Naive thymus-derived CD4-positive, alpha-beta T cell (primary cell): Measurements from ENCODE around the gene PLIN5. TPM values are rescaled to one million over a fixed set of nuclear protein-coding genes. Genes with fewer than 3 reads are reported as not detected.

Experiments
- ATAC-seq: fragments of 150-1000 bp; cut with Tn5 transposase; 2 replicates; pipeline ENCODE4 v1.10.0; 2021; ENCODE audit warnings: mild to moderate bottlenecking, moderate library complexity
- CTCF ChIA-PET: fragments of 350-600 bp; sonication (Branson Sonifier 250); formaldehyde crosslinking; loops from one replicate; lab custom pipeline; 2021; ENCODE audit warnings: antibody characterized with exemption; lab: Charles Lee
- POLR2A ChIA-PET: fragments of 350-600 bp; sonication (Branson Sonifier 250); formaldehyde crosslinking; loops from one replicate; lab custom pipeline; 2021; ENCODE audit warnings: antibody characterized with exemption, inconsistent platforms; lab: Charles Lee
- DNase-seq, 9 donors: peaks; one replicate each; pipeline versions ENCODE4 v3.0.0 to v3.0.0-alpha.2; 2020 to 2022; ENCODE audit warnings: mixed read lengths in 1 of 9
- H3K27ac ChIP-seq: one replicate; pipeline ENCODE4 v1.7.0; 2013; ENCODE audit warnings: mild to moderate bottlenecking, low read depth, low read length, moderate library complexity
- H3K27me3 ChIP-seq, 2 donors: one replicate each; pipeline ENCODE4 v1.7.0; 2013; ENCODE audit warnings: low read length in 2 of 2, mild to moderate bottlenecking in 2 of 2, moderate library complexity in 2 of 2; ENCODE audit not compliant: control insufficient read depth in 2 of 2, insufficient read depth in 2 of 2
- H3K36me3 ChIP-seq, 3 experiments: 1 replicate in 2 of 3; 2 replicates in 1 of 3; pipeline ENCODE4 v1.7.0; 2013; ENCODE audit warnings: low read length in 3 of 3, mild to moderate bottlenecking in 3 of 3, moderate library complexity in 1 of 3; ENCODE audit not compliant: insufficient read depth in 3 of 3, control insufficient read depth in 2 of 3
- H3K4me1 ChIP-seq, 2 donors: one replicate each; pipeline ENCODE4 v1.7.0; 2013; ENCODE audit warnings: low read length in 2 of 2, mild to moderate bottlenecking in 2 of 2, moderate library complexity in 1 of 2; ENCODE audit not compliant: control insufficient read depth in 2 of 2, insufficient read depth in 2 of 2
- H3K4me3 ChIP-seq: 2 replicates; pipeline ENCODE4 v1.7.0; 2013; ENCODE audit warnings: mild to moderate bottlenecking, low read length
- H3K9me3 ChIP-seq, 3 experiments: 1 replicate in 2 of 3; 2 replicates in 1 of 3; pipeline ENCODE4 v1.7.0; 2013; ENCODE audit warnings: low read length in 3 of 3; ENCODE audit not compliant: control insufficient read depth in 2 of 3
- H3K27ac Mint-ChIP-seq, 9 donors: one replicate each; pipeline ENCODE4 v1.8.0; 2020 to 2022; ENCODE audit warnings: mixed read lengths in 9 of 9, mild to moderate bottlenecking in 8 of 9, moderate library complexity in 5 of 9, inconsistent platforms in 2 of 9
- H3K27me3 Mint-ChIP-seq, 5 donors: one replicate each; pipeline ENCODE4 v1.8.0; 2021 to 2022; ENCODE audit warnings: mixed read lengths in 5 of 5, mild to moderate bottlenecking in 1 of 5
- H3K36me3 Mint-ChIP-seq, 5 donors: one replicate each; pipeline ENCODE4 v1.8.0; 2020 to 2022; ENCODE audit warnings: mixed read lengths in 5 of 5, mild to moderate bottlenecking in 3 of 5, inconsistent platforms in 1 of 5
- H3K4me1 Mint-ChIP-seq, 7 donors: one replicate each; pipeline ENCODE4 v1.8.0; 2020 to 2022; ENCODE audit warnings: mixed read lengths in 7 of 7, mild to moderate bottlenecking in 3 of 7, inconsistent platforms in 1 of 7
- H3K4me3 Mint-ChIP-seq, 10 donors: one replicate each; pipeline ENCODE4 v1.8.0; 2020 to 2022; ENCODE audit warnings: mild to moderate bottlenecking in 10 of 10, mixed read lengths in 10 of 10, moderate library complexity in 6 of 10, inconsistent platforms in 2 of 10
- H3K9me3 Mint-ChIP-seq, 11 donors: one replicate each; pipeline ENCODE4 v1.8.0; 2020 to 2022; ENCODE audit warnings: mixed read lengths in 11 of 11, mild to moderate bottlenecking in 4 of 11, inconsistent platforms in 1 of 11, moderate library complexity in 1 of 11
- intact Hi-C, 2 donors: fragments of 100-400 bp; cut with micrococcal nuclease; formaldehyde crosslinking; loops; one replicate each; pipeline ENCODE4 v1.15.1; 2023
- polyA plus RNA-seq, 2 donors: library from polyadenylated mRNA; unstranded; fragments of 300-500 nt; fragmentation: Illumina TruSeq; gene quantifications; one replicate each; pipeline ENCODE4 v1.2.3, GENCODE V29; 2021
- total RNA-seq, 6 experiments: library from RNA in 5 of 6; stranded (reverse) in 5 of 6; gene quantifications; 1 replicate in 5 of 6; 2 replicates in 1 of 6; pipeline ENCODE4 v1.2.3 and lab custom pipeline; 2021 to 2026

Gene PLIN5
- total and polyA plus RNA-seq, 7 experiments from 2014 or later = 0.24 to 1.9 (median 1.1) TPM; not detected in 1

- H3K9me3 Mint-ChIP-seq = no peaks in the 10 kb centered on the region
- intact Hi-C loops = loop anchor here in 1 of 2 donors (10.0 kb wide), 1 partner anchor 922 kb away; the partner anchor contains the start of gene MFSD12
- H3K27ac Mint-ChIP-seq = no peak overlapping the region
- H3K4me3 Mint-ChIP-seq = no peak overlapping the region
- peaks cover 1 to 15% (median 8%) of the 10 kb centered on the region in 5 donors for H3K36me3 Mint-ChIP-seq
- POLR2A ChIA-PET = no interaction called here
- CTCF ChIA-PET = interaction anchor here (0.5 to 0.6 kb wide), 2 partner anchors 234 to 259 kb away, joined by 3 read pairs; no protein-coding TSS in a partner anchor
- Histone ChIP-seq H3K4me1 (peaks cover 5 to 7% of the 10 kb centered on the region in 2 donors), H3K4me3 (no peak overlapping the region), H3K36me3 (peaks cover 0 to 31% (median 0%) of the 10 kb centered on the region in 3 experiments), H3K27ac (no peak overlapping the region), H3K9me3 (no peaks in the 10 kb centered on the region), H3K27me3 (no peaks in the 10 kb centered on the region)
- DNase-seq (no peak), ATAC-seq (no peak)
- H3K27me3 Mint-ChIP-seq = no peaks in the 10 kb centered on the region
- peaks cover 5 to 24% (median 18%) of the 10 kb centered on the region in 7 donors for H3K4me1 Mint-ChIP-seq
Observed at GRCh38 chr19:4477034-4477801, 57.8 kb downstream of the PLIN5 start.

- peaks cover 11 to 29% (median 24%) of the 10 kb centered on the region in 7 donors for H3K4me1 Mint-ChIP-seq
- Histone ChIP-seq H3K4me3 (no peak overlapping the region), H3K4me1 (peaks cover 7 to 12% of the 10 kb centered on the region in 2 donors), H3K27me3 (no peaks in the 10 kb centered on the region), H3K36me3 (peaks cover 0 to 28% (median 0%) of the 10 kb centered on the region in 3 experiments), H3K27ac (peak overlapping the region; percentile 37), H3K9me3 (no peaks in the 10 kb centered on the region)
- H3K36me3 Mint-ChIP-seq = peaks cover 1 to 12% (median 8%) of the 10 kb centered on the region in 5 donors
- DNase-seq (no peak), ATAC-seq (no peak)
- no peaks in the 10 kb centered on the region for H3K27me3 Mint-ChIP-seq
- H3K4me3 Mint-ChIP-seq = peak overlapping the region in 9 of 10 donors; percentile 66 to 87 (median 78)
- ChIA-PET POLR2A (interaction anchor here (0.6 to 4.6 kb wide), 3 partner anchors 17 to 154 kb away, joined by 3 to 41 read pairs (median 3); partner anchors contain the start of genes SH3GL1 and UBXN6), CTCF (no interaction called here)
- peak overlapping the region in 8 of 9 donors; percentile 22 to 83 (median 56) for H3K27ac Mint-ChIP-seq
- intact Hi-C loops = loop anchor here (5.0 to 10.0 kb wide), 8 partner anchors 147 to 1898 kb away; partner anchors contain the start of genes ALKBH7 (in 2 of the 2), EEF2 (in 2 of the 2), DPP9 (in 1 of the 2) and MFSD12 (in 1 of the 2)
- H3K9me3 Mint-ChIP-seq = no peaks in the 10 kb centered on the region
Observed at GRCh38 chr19:4474514-4475022, 60.5 kb downstream of the PLIN5 start.

DNA sequence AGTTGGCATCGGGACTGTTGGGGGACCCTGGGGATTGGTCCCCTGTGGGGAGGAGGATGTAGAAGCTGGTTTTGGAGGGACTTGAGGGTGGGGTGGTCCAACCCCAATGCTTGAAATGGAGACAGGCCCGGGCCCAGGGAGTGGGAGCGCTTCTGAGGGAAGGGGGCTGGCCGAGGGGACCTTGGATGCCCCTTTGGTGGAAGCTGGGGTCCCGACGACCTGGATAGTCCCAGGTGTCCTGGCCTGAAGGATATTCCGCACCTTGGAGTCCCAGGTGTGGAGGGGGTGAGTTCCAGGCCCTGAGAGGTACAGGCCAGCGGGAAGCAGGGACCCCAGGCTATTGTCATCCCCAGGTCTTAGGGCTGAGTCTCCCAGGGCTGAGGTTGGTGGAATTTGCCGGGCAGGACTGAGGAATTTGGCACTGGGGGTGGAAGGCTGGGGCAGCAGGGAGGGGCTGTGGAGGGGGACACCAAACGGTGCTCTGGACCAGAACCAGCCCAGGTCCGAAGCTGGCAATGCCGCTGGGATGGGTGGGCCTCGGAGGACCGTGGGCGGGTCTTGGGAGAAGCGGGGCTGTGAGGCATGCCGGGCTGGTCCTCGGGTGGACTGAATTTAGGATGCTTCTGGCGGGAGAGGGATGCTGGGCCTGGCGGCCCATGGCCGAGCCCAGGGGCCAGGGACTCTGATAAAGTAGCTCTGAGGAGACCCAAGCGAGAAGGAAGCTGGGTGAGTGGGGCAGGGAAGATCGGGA lies 61.1 kb downstream of the PLIN5 start:
- Mint-ChIP-seq H3K27me3 (no peaks in the 10 kb centered on the region), H3K27ac (peak overlapping the region in 8 of 9 donors; percentile 22 to 83 (median 56)), H3K4me1 (peaks cover 11 to 29% (median 24%) of the 10 kb centered on the region in 7 donors), H3K36me3 (peaks cover 1 to 12% (median 8%) of the 10 kb centered on the region in 5 donors), H3K9me3 (no peaks in the 10 kb centered on the region), H3K4me3 (peak overlapping the region in 9 of 10 donors; percentile 66 to 87 (median 78))
- intact Hi-C loops = loop anchor here (5.0 to 10.0 kb wide), 8 partner anchors 147 to 1898 kb away; partner anchors contain the start of genes ALKBH7 (in 2 of the 2), EEF2 (in 2 of the 2), DPP9 (in 1 of the 2) and MFSD12 (in 1 of the 2)
- ChIA-PET POLR2A (interaction anchor here (0.5 to 4.6 kb wide), 4 partner anchors 16 to 250 kb away, joined by 3 to 41 read pairs (median 3); partner anchors contain the start of gene UBXN6), CTCF (interaction anchor here (0.5 kb wide), 1 partner anchor 124 kb away, joined by 3 read pairs; no protein-coding TSS in a partner anchor)
- Histone ChIP-seq H3K9me3 (no peaks in the 10 kb centered on the region), H3K27ac (peak overlapping the region; percentile 37), H3K4me1 (peaks cover 7 to 12% of the 10 kb centered on the region in 2 donors), H3K27me3 (no peaks in the 10 kb centered on the region), H3K36me3 (peaks cover 0 to 28% (median 0%) of the 10 kb centered on the region in 3 experiments), H3K4me3 (no peak overlapping the region)
- DNase-seq (no peak), ATAC-seq (no peak)

GRCh38 chr19:4473011-4473762 lies 61.8 kb downstream of the PLIN5 start:
- peaks cover 0 to 22% (median 0%) of the 10 kb centered on the region in 3 experiments for H3K36me3 ChIP-seq
- H3K27me3 ChIP-seq = no peaks in the 10 kb centered on the region
- intact Hi-C loops = loop anchor here (5.0 to 10.0 kb wide), 8 partner anchors 146 to 1899 kb away; partner anchors contain the start of genes ALKBH7 (in 2 of the 2), EEF2 (in 2 of the 2), DPP9 (in 1 of the 2) and MFSD12 (in 1 of the 2)
- peak overlapping the region; percentile 65 for H3K27ac ChIP-seq
- Mint-ChIP-seq H3K27ac (peak overlapping the region in 7 of 9 donors; percentile 41 to 83 (median 56)), H3K4me1 (peaks cover 11 to 29% (median 24%) of the 10 kb centered on the region in 7 donors), H3K36me3 (peaks cover 1 to 12% (median 8%) of the 10 kb centered on the region in 5 donors), H3K4me3 (peak overlapping the region in 9 of 10 donors; percentile 66 to 87 (median 79)), H3K9me3 (no peaks in the 10 kb centered on the region), H3K27me3 (no peaks in the 10 kb centered on the region)
- POLR2A ChIA-PET = interaction anchor here (0.9 to 4.6 kb wide), 2 partner anchors 15 to 251 kb away, joined by 3 to 41 read pairs; partner anchors contain the start of gene UBXN6
- H3K9me3 ChIP-seq = no peaks in the 10 kb centered on the region
- no peak for DNase-seq
- no peak for ATAC-seq
- CTCF ChIA-PET = interaction anchor here (0.5 kb wide), 1 partner anchor 124 kb away, joined by 3 read pairs; no protein-coding TSS in a partner anchor
- peaks cover 7 to 12% of the 10 kb centered on the region in 2 donors for H3K4me1 ChIP-seq
- H3K4me3 ChIP-seq = peak overlapping the region; percentile 51
